ENCODE data around the gene SLC25A4. TPM values are rescaled to one million over a fixed set of nuclear protein-coding genes. Genes with fewer than 3 reads are reported as not detected.

SLC25A4 gene
- 10 to 100 TPM; 11.8 to 12.6 TPM for total RNA-seq
- polyA plus RNA-seq = 16.3 TPM

DNA sequence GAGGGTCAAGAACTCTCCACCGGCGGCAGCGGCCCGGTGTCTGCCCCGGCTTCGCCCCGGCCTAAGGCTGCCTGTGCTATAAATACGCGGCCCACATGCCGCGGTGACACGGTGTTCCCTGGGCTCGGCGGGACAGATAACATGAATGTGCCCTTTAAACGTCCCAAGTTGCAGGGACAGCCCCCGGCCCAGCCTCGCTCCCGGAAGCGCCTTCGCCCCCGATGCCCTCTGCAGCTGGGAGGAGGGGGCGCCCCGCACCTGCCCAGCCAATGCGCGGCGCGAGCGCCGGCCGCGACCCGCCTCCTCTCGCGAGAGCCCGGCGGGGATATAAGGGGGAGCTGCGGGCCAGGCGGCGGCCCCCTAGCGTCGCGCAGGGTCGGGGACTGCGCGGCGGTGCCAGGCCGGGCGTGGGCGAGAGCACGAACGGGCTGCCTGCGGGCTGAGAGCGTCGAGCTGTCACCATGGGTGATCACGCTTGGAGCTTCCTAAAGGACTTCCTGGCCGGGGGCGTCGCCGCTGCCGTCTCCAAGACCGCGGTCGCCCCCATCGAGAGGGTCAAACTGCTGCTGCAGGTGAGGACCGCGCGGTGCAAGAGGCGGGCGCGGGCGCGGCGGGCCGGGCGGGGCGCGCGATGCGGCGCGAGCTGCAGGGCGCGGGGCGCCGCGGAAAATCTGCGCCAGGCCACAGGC is at the start of gene SLC25A4:
TSS of gene SLC25A4 (plus strand) at position 355 of the 689 bp plus-strand sequence. CDS start at position 462, 107 bp downstream.
- peak within 1 kb of the TSS; percentile 90 to 93 (median 92) for H3K4me3 Mint-ChIP-seq
- DNase-seq = peak; percentile 79 to 92 (median 87)

DNA sequence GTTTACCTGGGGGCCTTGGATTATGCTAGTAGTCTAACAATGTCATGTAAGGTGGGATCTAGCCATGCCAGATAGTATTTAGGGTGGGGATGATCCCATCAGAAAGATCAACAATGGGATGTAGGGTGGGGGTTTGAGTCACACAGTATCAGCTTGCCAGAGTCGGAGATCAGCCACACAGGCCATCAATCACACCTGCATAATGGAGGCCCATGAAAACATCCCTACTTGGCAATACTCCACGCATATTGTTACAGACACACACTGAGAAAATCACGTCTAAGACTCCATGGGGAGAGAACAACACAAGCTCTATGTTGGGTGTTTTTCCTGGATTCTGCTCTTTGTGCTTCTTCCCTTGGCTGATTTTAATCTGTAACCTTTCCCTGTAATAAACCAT is 49.5 kb upstream of the SLC25A4 start:
- no peaks in the 10 kb centered on the region for H3K36me3 Mint-ChIP-seq
- H3K4me3 Mint-ChIP-seq = no peak overlapping the region
- H3K27ac ChIP-seq (ENCODE audit: low read depth, low read length) = no peak overlapping the region
- peaks cover 13 to 43% of the 10 kb centered on the region in 2 donors for H3K27me3 Mint-ChIP-seq
- H3K4me3 ChIP-seq (ENCODE audit: low read length) = no peak overlapping the region
- no peaks in the 10 kb centered on the region for H3K4me1 Mint-ChIP-seq
- H3K9me3 Mint-ChIP-seq = no peaks in the 10 kb centered on the region
- no peak overlapping the region for H3K27ac Mint-ChIP-seq
- no peaks in the 10 kb centered on the region for H3K36me3 ChIP-seq (ENCODE audit: insufficient read depth, low read length)
- H3K27me3 ChIP-seq (ENCODE audit: insufficient read depth, low read length, poor library complexity, severe bottlenecking) = no peaks in the 10 kb centered on the region
- DNase-seq = no peak
- POLR2A ChIA-PET = no interaction called here
- CTCF ChIA-PET = no interaction called here
- H3K9me3 ChIP-seq (ENCODE audit: low read length) = no peaks in the 10 kb centered on the region
- H3K4me1 ChIP-seq (ENCODE audit: insufficient read depth, low read length) = no peaks in the 10 kb centered on the region

More for the DNA sequence above, at the start of gene SLC25A4:
- peaks cover 2 to 11% of the 10 kb centered on the region in 2 donors for H3K27me3 Mint-ChIP-seq
- no peaks in the 10 kb centered on the region for H3K9me3 Mint-ChIP-seq
- H3K4me1 Mint-ChIP-seq = peaks cover 19 to 29% (median 25%) of the 10 kb centered on the region in 3 donors
- Histone ChIP-seq H3K36me3 (ENCODE audit: insufficient read depth, low read length) (no peaks in the 10 kb centered on the region), H3K27ac (ENCODE audit: low read depth, low read length) (peak within 1 kb of the TSS; percentile 46), H3K4me1 (ENCODE audit: insufficient read depth, low read length) (peaks cover 8% of the 10 kb centered on the region), H3K4me3 (ENCODE audit: low read length) (peak within 1 kb of the TSS; percentile 74), H3K9me3 (ENCODE audit: low read length) (no peaks in the 10 kb centered on the region), H3K27me3 (ENCODE audit: insufficient read depth, low read length, poor library complexity, severe bottlenecking) (no peaks in the 10 kb centered on the region)
- ChIA-PET CTCF (interaction anchor here (0.6 to 2.5 kb wide), 14 partner anchors 9 to 879 kb away, joined by 3 to 15 read pairs (median 4); partner anchors contain the start of gene LRP2BP), POLR2A (interaction anchor here (0.6 to 1.6 kb wide), 10 partner anchors 8 to 495 kb away, joined by 3 to 5 read pairs (median 3); partner anchors contain the start of genes ANKRD37 and CENPU)
- peak within 1 kb of the TSS; percentile 79 to 92 (median 89) for H3K27ac Mint-ChIP-seq
- peaks cover 0 to 7% (median 0%) of the 10 kb centered on the region in 3 donors for H3K36me3 Mint-ChIP-seq

DNA sequence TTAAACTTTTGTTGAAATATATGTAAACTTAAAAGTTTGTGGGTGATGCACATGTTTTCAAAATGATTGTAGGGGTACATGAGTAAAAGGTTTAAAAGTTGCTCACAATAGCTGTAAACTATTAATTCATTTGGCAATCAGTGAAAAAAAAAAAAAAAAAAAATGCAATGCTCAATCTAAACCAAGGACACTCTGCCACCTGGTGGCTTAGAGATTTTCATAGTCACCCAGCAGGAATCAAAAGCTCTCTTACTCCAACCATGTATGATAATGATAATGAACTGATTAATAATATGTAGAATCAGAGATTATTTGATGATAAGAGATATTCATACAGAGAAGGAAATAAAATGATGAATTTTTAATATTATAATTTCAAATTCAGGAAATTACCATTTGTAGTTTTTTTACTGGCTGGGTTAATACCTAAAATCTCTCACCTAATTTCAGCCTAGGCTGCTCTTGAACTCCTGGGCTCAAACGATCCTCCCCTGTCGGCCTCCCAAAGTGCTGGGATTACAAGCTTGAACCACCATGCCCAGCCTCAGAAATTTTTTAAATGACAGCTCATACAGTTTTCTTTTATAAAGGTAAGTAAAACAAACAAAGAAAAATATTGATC is 46.9 kb upstream of the SLC25A4 start:
- no peak overlapping the region for H3K4me3 ChIP-seq (ENCODE audit: low read length)
- POLR2A ChIA-PET = no interaction called here
- H3K36me3 ChIP-seq (ENCODE audit: insufficient read depth, low read length) = no peaks in the 10 kb centered on the region
- H3K27ac Mint-ChIP-seq = no peak overlapping the region
- no peaks in the 10 kb centered on the region for H3K4me1 ChIP-seq (ENCODE audit: insufficient read depth, low read length)
- H3K4me3 Mint-ChIP-seq = no peak overlapping the region
- H3K9me3 ChIP-seq (ENCODE audit: low read length) = no peaks in the 10 kb centered on the region
- H3K9me3 Mint-ChIP-seq = no peaks in the 10 kb centered on the region
- no peaks in the 10 kb centered on the region for H3K36me3 Mint-ChIP-seq
- H3K27ac ChIP-seq (ENCODE audit: low read depth, low read length) = no peak overlapping the region
- CTCF ChIA-PET = interaction anchor here (0.6 to 1.3 kb wide), 4 partner anchors 19 to 351 kb away, joined by 3 to 4 read pairs (median 4); no protein-coding TSS in a partner anchor
- H3K4me1 Mint-ChIP-seq = no peaks in the 10 kb centered on the region
- no peaks in the 10 kb centered on the region for H3K27me3 ChIP-seq (ENCODE audit: insufficient read depth, low read length, poor library complexity, severe bottlenecking)
- DNase-seq = peak in 1 of 5 donors; percentile 14
- H3K27me3 Mint-ChIP-seq = peaks cover 12 to 50% of the 10 kb centered on the region in 2 donors

DNA sequence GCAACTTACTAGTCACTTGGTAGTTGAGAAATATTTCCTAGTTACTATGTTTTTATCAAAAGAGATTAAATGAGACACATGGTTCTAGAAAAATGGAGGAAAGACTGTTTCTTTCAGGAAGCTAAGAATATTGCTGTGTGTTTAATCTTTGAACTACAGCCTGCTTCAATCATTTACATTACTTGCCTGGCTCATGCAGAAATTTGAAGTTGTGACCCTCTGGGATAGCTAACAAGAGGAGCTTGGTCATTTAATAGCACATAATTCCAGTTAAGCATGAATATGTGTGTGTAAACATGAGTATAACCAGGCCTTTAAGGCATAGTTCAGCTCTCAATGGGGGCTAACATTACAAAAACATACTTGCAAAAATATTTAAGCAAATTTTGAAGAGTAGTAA is 44.6 kb upstream of the SLC25A4 start:
- POLR2A ChIA-PET = interaction anchor here (0.6 kb wide), 1 partner anchor 425 kb away, joined by 4 read pairs; no protein-coding TSS in a partner anchor

DNA sequence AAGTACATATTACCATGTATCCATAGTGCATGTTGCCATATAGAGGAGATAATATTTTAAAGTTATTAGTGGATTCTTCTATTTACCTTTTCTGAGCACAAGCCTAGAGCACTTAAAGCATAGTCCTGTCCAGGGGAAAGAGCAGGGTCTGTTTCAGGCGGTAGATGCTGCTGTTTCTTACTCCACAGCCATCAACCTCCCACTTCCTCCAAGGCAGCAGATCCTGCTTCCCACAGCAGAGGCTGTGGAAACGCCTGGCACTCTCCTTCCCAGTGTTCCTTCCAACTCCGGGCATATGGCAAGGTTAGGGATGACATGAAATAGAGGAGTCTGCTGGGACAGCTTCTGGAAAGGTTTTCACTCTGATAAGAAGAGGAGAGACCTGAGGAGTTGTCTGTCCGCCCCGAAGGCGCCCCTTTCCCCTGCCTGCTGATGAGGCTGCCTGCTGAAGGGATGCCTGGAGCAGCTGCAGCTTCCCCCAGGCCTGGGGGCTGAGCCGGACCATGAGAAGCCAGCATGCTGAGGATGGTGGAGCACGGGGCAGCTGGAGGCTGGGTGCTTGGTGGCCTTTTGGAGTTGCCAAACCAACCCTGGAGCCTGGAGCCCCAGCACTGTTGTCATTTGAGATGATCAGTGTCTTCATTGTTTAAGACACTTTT is 43.9 kb upstream of the SLC25A4 start:
- H3K27me3 ChIP-seq (ENCODE audit: insufficient read depth, low read length, poor library complexity, severe bottlenecking) = no peaks in the 10 kb centered on the region
- DNase-seq = no peak
- Mint-ChIP-seq H3K27ac (no peak overlapping the region), H3K36me3 (no peaks in the 10 kb centered on the region), H3K9me3 (no peaks in the 10 kb centered on the region), H3K4me1 (no peaks in the 10 kb centered on the region), H3K4me3 (no peak overlapping the region), H3K27me3 (peaks cover 19 to 46% of the 10 kb centered on the region in 2 donors)
- no peaks in the 10 kb centered on the region for H3K9me3 ChIP-seq (ENCODE audit: low read length)
- CTCF ChIA-PET = interaction anchor here (1.0 kb wide), 1 partner anchor 84 kb away, joined by 4 read pairs; no protein-coding TSS in a partner anchor
- H3K4me1 ChIP-seq (ENCODE audit: insufficient read depth, low read length) = no peaks in the 10 kb centered on the region
- no peak overlapping the region for H3K27ac ChIP-seq (ENCODE audit: low read depth, low read length)
- H3K36me3 ChIP-seq (ENCODE audit: insufficient read depth, low read length) = no peaks in the 10 kb centered on the region
- POLR2A ChIA-PET = no interaction called here
- no peak overlapping the region for H3K4me3 ChIP-seq (ENCODE audit: low read length)

More for the DNA sequence above, 44.6 kb upstream of the SLC25A4 start:
- Histone ChIP-seq H3K27me3 (ENCODE audit: insufficient read depth, low read length, poor library complexity, severe bottlenecking) (no peaks in the 10 kb centered on the region), H3K9me3 (ENCODE audit: low read length) (no peaks in the 10 kb centered on the region), H3K4me3 (ENCODE audit: low read length) (no peak overlapping the region), H3K36me3 (ENCODE audit: insufficient read depth, low read length) (no peaks in the 10 kb centered on the region), H3K4me1 (ENCODE audit: insufficient read depth, low read length) (no peaks in the 10 kb centered on the region), H3K27ac (ENCODE audit: low read depth, low read length) (no peak overlapping the region)
- no peaks in the 10 kb centered on the region for H3K4me1 Mint-ChIP-seq
- no peak overlapping the region for H3K4me3 Mint-ChIP-seq
- no peak overlapping the region for H3K27ac Mint-ChIP-seq
- no peaks in the 10 kb centered on the region for H3K36me3 Mint-ChIP-seq
- H3K27me3 Mint-ChIP-seq = peaks cover 18 to 52% of the 10 kb centered on the region in 2 donors
- H3K9me3 Mint-ChIP-seq = no peaks in the 10 kb centered on the region
- CTCF ChIA-PET = interaction anchor here (0.6 to 1.0 kb wide), 2 partner anchors 85 to 117 kb away, joined by 3 to 4 read pairs; no protein-coding TSS in a partner anchor
- no peak for DNase-seq

DNA sequence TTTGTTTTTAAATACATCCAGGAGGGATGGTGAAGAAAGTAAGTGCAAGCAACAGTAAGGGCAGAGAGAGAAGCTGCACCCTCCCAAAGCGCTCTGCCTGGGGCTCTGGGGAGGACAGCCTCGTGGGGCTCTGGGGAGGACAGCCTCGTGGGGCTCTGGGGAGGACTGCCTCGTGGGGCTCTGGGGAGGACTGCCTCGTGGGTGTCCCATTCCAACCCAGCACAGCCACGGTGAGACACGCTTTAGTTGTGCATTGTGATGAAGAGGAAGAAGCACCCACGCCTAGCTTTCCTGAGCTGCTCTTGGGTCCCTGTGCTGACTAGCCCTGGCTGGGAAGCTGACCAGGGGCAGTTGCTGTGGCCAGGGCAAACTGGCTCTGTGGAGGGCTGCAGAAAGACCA is 43.1 kb upstream of the SLC25A4 start:
- DNase-seq = no peak
- H3K9me3 Mint-ChIP-seq = no peaks in the 10 kb centered on the region
- ChIA-PET POLR2A (no interaction called here), CTCF (no interaction called here)
- Histone ChIP-seq H3K4me3 (ENCODE audit: low read length) (no peak overlapping the region), H3K27me3 (ENCODE audit: insufficient read depth, low read length, poor library complexity, severe bottlenecking) (no peaks in the 10 kb centered on the region), H3K9me3 (ENCODE audit: low read length) (no peaks in the 10 kb centered on the region), H3K4me1 (ENCODE audit: insufficient read depth, low read length) (no peaks in the 10 kb centered on the region), H3K27ac (ENCODE audit: low read depth, low read length) (no peak overlapping the region), H3K36me3 (ENCODE audit: insufficient read depth, low read length) (no peaks in the 10 kb centered on the region)
- H3K4me1 Mint-ChIP-seq = no peaks in the 10 kb centered on the region
- no peak overlapping the region for H3K27ac Mint-ChIP-seq
- H3K27me3 Mint-ChIP-seq = peaks cover 19 to 46% of the 10 kb centered on the region in 2 donors
- H3K36me3 Mint-ChIP-seq = no peaks in the 10 kb centered on the region
- no peak overlapping the region for H3K4me3 Mint-ChIP-seq

DNA sequence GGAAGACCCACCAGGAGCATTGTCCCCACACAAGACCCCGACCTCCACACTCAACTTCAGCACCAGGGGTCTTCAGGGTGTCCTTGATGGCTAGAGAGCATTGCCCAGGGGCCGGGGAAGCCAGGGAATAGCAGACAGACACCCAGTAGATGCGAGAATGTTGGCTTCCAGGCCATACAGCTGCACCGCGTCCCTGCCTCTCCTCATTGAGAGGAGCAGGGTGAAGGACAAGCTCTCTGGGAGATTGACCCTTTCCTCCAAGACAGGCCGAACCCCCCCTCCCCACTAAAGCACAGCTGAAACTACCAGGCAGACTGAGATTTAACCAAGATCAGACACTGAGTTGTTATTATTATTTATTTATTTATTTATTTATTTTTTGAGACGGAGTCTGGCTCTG is 42.6 kb upstream of the SLC25A4 start:
- Histone ChIP-seq H3K4me3 (ENCODE audit: low read length) (no peak overlapping the region), H3K9me3 (ENCODE audit: low read length) (no peaks in the 10 kb centered on the region), H3K4me1 (ENCODE audit: insufficient read depth, low read length) (no peaks in the 10 kb centered on the region), H3K36me3 (ENCODE audit: insufficient read depth, low read length) (no peaks in the 10 kb centered on the region), H3K27me3 (ENCODE audit: insufficient read depth, low read length, poor library complexity, severe bottlenecking) (no peaks in the 10 kb centered on the region), H3K27ac (ENCODE audit: low read depth, low read length) (no peak overlapping the region)
- H3K4me3 Mint-ChIP-seq = no peak overlapping the region
- DNase-seq = no peak
- POLR2A ChIA-PET = no interaction called here
- peaks cover 15 to 41% of the 10 kb centered on the region in 2 donors for H3K27me3 Mint-ChIP-seq
- CTCF ChIA-PET = no interaction called here
- no peaks in the 10 kb centered on the region for H3K9me3 Mint-ChIP-seq
- H3K36me3 Mint-ChIP-seq = no peaks in the 10 kb centered on the region
- H3K4me1 Mint-ChIP-seq = no peaks in the 10 kb centered on the region
- no peak overlapping the region for H3K27ac Mint-ChIP-seq
